ENCODE data around the gene PRDM8. TPM values are rescaled to one million over a fixed set of nuclear protein-coding genes. Genes with fewer than 3 reads are reported as not detected.

The PRDM8 gene
- total RNA-seq, 6 experiments from 2014 or later, result 20.4 to 25.4 (median 23.9) TPM

- peak overlapping the region; percentile 95 for H3K4me3 Mint-ChIP-seq
- peaks cover 79% of the 10 kb centered on the region for H3K4me1 Mint-ChIP-seq (ENCODE audit: low read depth)
- TF ChIP-seq, protein P1, sequence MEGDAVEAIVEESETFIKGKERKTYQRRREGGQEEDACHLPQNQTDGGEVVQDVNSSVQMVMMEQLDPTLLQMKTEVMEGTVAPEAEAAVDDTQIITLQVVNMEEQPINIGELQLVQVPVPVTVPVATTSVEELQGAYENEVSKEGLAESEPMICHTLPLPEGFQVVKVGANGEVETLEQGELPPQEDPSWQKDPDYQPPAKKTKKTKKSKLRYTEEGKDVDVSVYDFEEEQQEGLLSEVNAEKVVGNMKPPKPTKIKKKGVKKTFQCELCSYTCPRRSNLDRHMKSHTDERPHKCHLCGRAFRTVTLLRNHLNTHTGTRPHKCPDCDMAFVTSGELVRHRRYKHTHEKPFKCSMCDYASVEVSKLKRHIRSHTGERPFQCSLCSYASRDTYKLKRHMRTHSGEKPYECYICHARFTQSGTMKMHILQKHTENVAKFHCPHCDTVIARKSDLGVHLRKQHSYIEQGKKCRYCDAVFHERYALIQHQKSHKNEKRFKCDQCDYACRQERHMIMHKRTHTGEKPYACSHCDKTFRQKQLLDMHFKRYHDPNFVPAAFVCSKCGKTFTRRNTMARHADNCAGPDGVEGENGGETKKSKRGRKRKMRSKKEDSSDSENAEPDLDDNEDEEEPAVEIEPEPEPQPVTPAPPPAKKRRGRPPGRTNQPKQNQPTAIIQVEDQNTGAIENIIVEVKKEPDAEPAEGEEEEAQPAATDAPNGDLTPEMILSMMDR (IDR thresholded peaks at IDR 0.05), result no peak
- H3K36me3 Mint-ChIP-seq (ENCODE audit: low read depth), result peaks cover 20% of the 10 kb centered on the region
- peaks cover 1% of the 10 kb centered on the region for H3K27me3 Mint-ChIP-seq (ENCODE audit: insufficient read depth)
- DNase-seq, result no peak
- no peaks in the 10 kb centered on the region for H3K9me3 Mint-ChIP-seq
- H3K27ac Mint-ChIP-seq, result peak overlapping the region; percentile 45
These were observed 1.8 kb downstream of the PRDM8 start for GRCh38 chr4:80199004-80199560.

DNA sequence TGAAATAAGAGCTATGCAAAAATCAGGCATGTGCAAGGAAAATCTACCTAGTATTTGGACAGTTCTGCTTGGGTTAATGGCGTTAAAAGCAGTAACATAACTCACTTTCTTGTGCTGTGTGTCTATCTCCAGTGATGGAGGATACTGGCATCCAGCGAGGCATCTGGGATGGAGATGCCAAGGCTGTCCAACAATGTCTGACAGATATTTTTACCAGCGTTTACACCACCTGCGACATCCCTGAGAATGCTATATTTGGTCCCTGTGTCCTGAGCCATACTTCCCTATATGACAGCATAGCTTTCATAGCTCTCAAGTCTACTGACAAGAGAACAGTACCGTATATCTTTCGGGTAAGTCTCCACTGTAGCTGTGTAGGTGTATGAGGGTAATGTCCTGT lies 2.6 kb downstream of the PRDM8 start:
- DNase-seq, result no peak
- TF ChIP-seq, protein P1 (IDR thresholded peaks at IDR 0.05), result no peak
- H3K27ac Mint-ChIP-seq, result no peak overlapping the region
- peaks cover 1% of the 10 kb centered on the region for H3K27me3 Mint-ChIP-seq (ENCODE audit: insufficient read depth)
- peak overlapping the region; percentile 95 for H3K4me3 Mint-ChIP-seq
- H3K9me3 Mint-ChIP-seq, result no peaks in the 10 kb centered on the region
- H3K36me3 Mint-ChIP-seq (ENCODE audit: low read depth), result peaks cover 20% of the 10 kb centered on the region
- peaks cover 83% of the 10 kb centered on the region for H3K4me1 Mint-ChIP-seq (ENCODE audit: low read depth)

GRCh38 chr4:80201252-80202151 lies 4.2 kb downstream of the PRDM8 start:
- Mint-ChIP-seq H3K4me3 (peak overlapping the region; percentile 79), H3K27me3 (ENCODE audit: insufficient read depth) (peaks cover 1% of the 10 kb centered on the region), H3K27ac (peak overlapping the region; percentile 87), H3K4me1 (ENCODE audit: low read depth) (peaks cover 76% of the 10 kb centered on the region), H3K9me3 (no peaks in the 10 kb centered on the region), H3K36me3 (ENCODE audit: low read depth) (peaks cover 20% of the 10 kb centered on the region)
- TF ChIP-seq, protein P1 (IDR thresholded peaks at IDR 0.05), result no peak
- DNase-seq, result peak; percentile 62

GRCh38 chr4:80202190-80202711 lies 4.9 kb downstream of the PRDM8 start:
- peak overlapping the region; percentile 79 for H3K4me3 Mint-ChIP-seq
- H3K36me3 Mint-ChIP-seq (ENCODE audit: low read depth), result peaks cover 20% of the 10 kb centered on the region
- peaks cover 71% of the 10 kb centered on the region for H3K4me1 Mint-ChIP-seq (ENCODE audit: low read depth)
- peak; percentile 83 for DNase-seq
- H3K27ac Mint-ChIP-seq, result peak overlapping the region; percentile 87
- H3K27me3 Mint-ChIP-seq (ENCODE audit: insufficient read depth), result peaks cover 1% of the 10 kb centered on the region; the same call in 1 of the 2 replicates
- TF ChIP-seq, protein P1 (IDR thresholded peaks at IDR 0.05), result peak; percentile 93
- H3K9me3 Mint-ChIP-seq, result no peaks in the 10 kb centered on the region

DNA sequence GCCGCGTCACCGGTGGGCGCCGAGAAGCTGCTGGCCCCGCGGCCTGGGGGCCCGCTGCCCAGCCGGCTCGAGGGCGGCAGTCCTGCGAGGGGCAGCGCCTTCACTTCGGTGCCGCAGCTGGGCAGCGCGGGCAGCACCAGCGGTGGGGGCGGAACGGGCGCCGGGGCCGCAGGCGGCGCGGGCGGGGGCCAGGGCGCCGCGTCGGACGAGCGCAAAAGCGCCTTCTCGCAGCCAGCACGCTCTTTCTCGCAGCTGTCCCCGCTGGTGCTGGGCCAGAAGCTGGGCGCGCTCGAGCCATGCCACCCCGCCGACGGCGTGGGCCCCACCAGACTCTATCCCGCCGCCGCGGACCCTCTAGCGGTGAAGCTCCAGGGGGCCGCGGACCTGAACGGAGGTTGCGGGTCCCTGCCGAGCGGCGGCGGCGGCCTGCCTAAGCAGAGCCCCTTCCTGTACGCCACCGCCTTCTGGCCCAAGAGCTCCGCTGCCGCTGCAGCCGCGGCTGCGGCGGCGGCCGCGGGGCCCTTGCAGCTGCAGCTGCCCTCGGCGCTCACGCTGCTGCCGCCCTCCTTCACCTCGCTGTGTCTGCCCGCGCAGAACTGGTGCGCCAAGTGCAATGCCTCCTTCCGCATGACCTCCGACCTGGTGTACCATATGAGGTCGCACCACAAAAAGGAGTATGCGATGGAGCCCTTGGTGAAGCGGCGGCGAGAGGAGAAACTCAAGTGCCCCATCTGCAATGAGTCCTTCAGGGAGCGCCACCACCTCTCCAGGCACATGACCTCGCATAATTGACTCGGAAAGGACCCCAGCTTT lies 5.6 kb downstream of the PRDM8 start:
- Mint-ChIP-seq H3K27me3 (ENCODE audit: insufficient read depth) (peaks cover 3% of the 10 kb centered on the region), H3K36me3 (ENCODE audit: low read depth) (peaks cover 22% of the 10 kb centered on the region), H3K4me3 (peak overlapping the region; percentile 75), H3K27ac (peak overlapping the region; percentile 65), H3K9me3 (peaks cover 7% of the 10 kb centered on the region; the same call in 1 of the 2 replicates), H3K4me1 (ENCODE audit: low read depth) (peaks cover 70% of the 10 kb centered on the region)
- no peak for DNase-seq
- TF ChIP-seq, protein P1 (IDR thresholded peaks at IDR 0.05), result no peak

Data from HFFc6 (cell line).